Neural cell (in vitro differentiated cells): ENCODE measurements around the gene NOL11. TPM values are rescaled to one million over a fixed set of nuclear protein-coding genes. Genes with fewer than 3 reads are reported as not detected.

ENCODE experiments used
- H2AFZ ChIP-seq: fragments of 200-600, 300-800 bp; sonication (generic), shearing (Covaris generic); 2 replicates; pipeline ENCODE4 v1.6.0; 2014; ENCODE audit warnings: low read depth, mild to moderate bottlenecking, antibody characterized with exemption, low read length, moderate library complexity
- H3F3A ChIP-seq: fragments of 200-600 bp; shearing (Covaris generic); 2 replicates; pipeline ENCODE4 v1.6.1; 2016; ENCODE audit warnings: mild to moderate bottlenecking, moderate library complexity, mixed read lengths, antibody characterized with exemption, low read length; ENCODE audit not compliant: insufficient read depth, poor library complexity, severe bottlenecking
- H3K27ac ChIP-seq: fragments of 200-600, 300-800 bp; sonication (generic), shearing (Covaris generic); 2 replicates; pipeline ENCODE4 v1.5.1; 2014; ENCODE audit warnings: mild to moderate bottlenecking, low read length, moderate library complexity
- H3K27me3 ChIP-seq: fragments of 300-800, 200-600 bp; sonication (generic), shearing (Covaris generic); 2 replicates; pipeline ENCODE4 v1.6.0; 2014; ENCODE audit warnings: mild to moderate bottlenecking, low read depth, low read length, moderate library complexity; ENCODE audit not compliant: insufficient read depth
- H3K36me3 ChIP-seq: fragments of 300-800, 200-600 bp; sonication (generic), shearing (Covaris generic); 2 replicates; pipeline ENCODE4 v1.5.1; 2014; ENCODE audit warnings: mild to moderate bottlenecking, antibody characterized with exemption, low read length, moderate library complexity; ENCODE audit not compliant: insufficient read depth
- H3K4me2 ChIP-seq: fragments of 300-800, 200-600 bp; sonication (generic), shearing (Covaris generic); 2 replicates; pipeline ENCODE4 v1.6.0; 2014; ENCODE audit warnings: mild to moderate bottlenecking, low read length
- H3K4me3 ChIP-seq: fragments of 300-800, 200-600 bp; sonication (generic), shearing (Covaris generic); 2 replicates; pipeline ENCODE4 v1.5.1; 2014; ENCODE audit warnings: mild to moderate bottlenecking, low read length, moderate library complexity
- H3K79me2 ChIP-seq: fragments of 200-600 bp; shearing (Covaris generic); replicated peaks from 2 replicates; pipeline ENCODE4 v1.6.0; 2014; ENCODE audit warnings: mild to moderate bottlenecking, low read length, moderate library complexity; ENCODE audit not compliant: insufficient read depth
- H3K9ac ChIP-seq: fragments of 300-800, 200-600 bp; sonication (generic), shearing (Covaris generic); 2 replicates; pipeline ENCODE4 v1.6.1; 2016; ENCODE audit warnings: mild to moderate bottlenecking, low read length, mixed read lengths
- H3K9me2 ChIP-seq: fragments of 200-600 bp; shearing (Covaris generic); 2 replicates; pipeline ENCODE4 v1.6.1; 2016; ENCODE audit warnings: mild to moderate bottlenecking, low read length, mixed read lengths; ENCODE audit not compliant: insufficient read depth
- H3K9me3 ChIP-seq: fragments of 200-600, 300-800 bp; sonication (generic), shearing (Covaris generic); 2 replicates; pipeline ENCODE4 v1.6.1; 2016; ENCODE audit warnings: mild to moderate bottlenecking, mixed run types, low read length, moderate library complexity, mixed read lengths
- H4K20me1 ChIP-seq: fragments of 200-600 bp; shearing (Covaris generic); 2 replicates; pipeline ENCODE4 v1.6.1; 2016; ENCODE audit warnings: mild to moderate bottlenecking, mixed run types; ENCODE audit not compliant: insufficient read depth
- EP300 ChIP-seq: fragments of 450-650 bp; conservative IDR thresholded peaks from 2 replicates; pipeline ENCODE4 v1.6.1; 2014; ENCODE audit warnings: antibody characterized with exemption, mild to moderate bottlenecking, moderate library complexity; ENCODE audit not compliant: poor library complexity, severe bottlenecking
- EZH2 ChIP-seq: fragments of 200-600, 300-800 bp; shearing (Covaris generic), sonication (generic); IDR thresholded peaks from 2 replicates; pipeline ENCODE4 v1.6.1; 2014; ENCODE audit warnings: antibody characterized with exemption, low read length, borderline replicate concordance, mild to moderate bottlenecking; ENCODE audit not compliant: insufficient read depth, poor library complexity, severe bottlenecking
- MXI1 ChIP-seq: fragments of 450-650 bp; conservative IDR thresholded peaks from 2 replicates; pipeline ENCODE4 v1.6.1; 2014; ENCODE audit warnings: antibody characterized with exemption, mild to moderate bottlenecking; ENCODE audit not compliant: poor library complexity, severe bottlenecking
- POLR2AphosphoS5 ChIP-seq: IDR thresholded peaks from 2 replicates; pipeline ENCODE4 v1.6.1; 2012
- RAD21 ChIP-seq: fragments of 450-650 bp; conservative IDR thresholded peaks from 2 replicates; pipeline ENCODE4 v1.6.1; 2014; ENCODE audit warnings: antibody characterized with exemption, mild to moderate bottlenecking, moderate library complexity
- SMC3 ChIP-seq: fragments of 450-650 bp; conservative IDR thresholded peaks from 2 replicates; pipeline ENCODE4 v1.6.1; 2014; ENCODE audit warnings: antibody characterized with exemption, mild to moderate bottlenecking, moderate library complexity; ENCODE audit not compliant: poor library complexity
- TAF1 ChIP-seq: IDR thresholded peaks from 2 replicates; pipeline ENCODE4 v1.6.1; 2012; ENCODE audit warnings: low read depth
- polyA plus RNA-seq: library from polyadenylated mRNA; depleted of rRNA; stranded (reverse); fragments of >200 nt; gene quantifications from 2 replicates; pipeline ENCODE4 v1.2.3, GENCODE V29; 2014
- TF ChIP-seq, protein P1 (sequence below): IDR thresholded peaks from 2 replicates; pipeline ENCODE4 v1.6.1; 2012; ENCODE audit warnings: borderline replicate concordance
- TF ChIP-seq, protein P2 (sequence below): fragments of 450-650 bp; IDR thresholded peaks from 2 replicates; pipeline ENCODE4 v1.5.1; 2014; ENCODE audit warnings: antibody characterized with exemption, mild to moderate bottlenecking, moderate library complexity; ENCODE audit not compliant: poor library complexity, severe bottlenecking

Gene NOL11
- polyA plus RNA-seq, 1 donor from 2014 or later = 59.7 TPM

GRCh38 chr17:67746704-67747571 lies 29.2 kb downstream of the NOL11 start:
- no peak for TF ChIP-seq EP300
- no peak for TF ChIP-seq RAD21
- no peak for TF ChIP-seq POLR2AphosphoS5
- TF ChIP-seq MXI1 = no peak
- TF ChIP-seq, protein P1, sequence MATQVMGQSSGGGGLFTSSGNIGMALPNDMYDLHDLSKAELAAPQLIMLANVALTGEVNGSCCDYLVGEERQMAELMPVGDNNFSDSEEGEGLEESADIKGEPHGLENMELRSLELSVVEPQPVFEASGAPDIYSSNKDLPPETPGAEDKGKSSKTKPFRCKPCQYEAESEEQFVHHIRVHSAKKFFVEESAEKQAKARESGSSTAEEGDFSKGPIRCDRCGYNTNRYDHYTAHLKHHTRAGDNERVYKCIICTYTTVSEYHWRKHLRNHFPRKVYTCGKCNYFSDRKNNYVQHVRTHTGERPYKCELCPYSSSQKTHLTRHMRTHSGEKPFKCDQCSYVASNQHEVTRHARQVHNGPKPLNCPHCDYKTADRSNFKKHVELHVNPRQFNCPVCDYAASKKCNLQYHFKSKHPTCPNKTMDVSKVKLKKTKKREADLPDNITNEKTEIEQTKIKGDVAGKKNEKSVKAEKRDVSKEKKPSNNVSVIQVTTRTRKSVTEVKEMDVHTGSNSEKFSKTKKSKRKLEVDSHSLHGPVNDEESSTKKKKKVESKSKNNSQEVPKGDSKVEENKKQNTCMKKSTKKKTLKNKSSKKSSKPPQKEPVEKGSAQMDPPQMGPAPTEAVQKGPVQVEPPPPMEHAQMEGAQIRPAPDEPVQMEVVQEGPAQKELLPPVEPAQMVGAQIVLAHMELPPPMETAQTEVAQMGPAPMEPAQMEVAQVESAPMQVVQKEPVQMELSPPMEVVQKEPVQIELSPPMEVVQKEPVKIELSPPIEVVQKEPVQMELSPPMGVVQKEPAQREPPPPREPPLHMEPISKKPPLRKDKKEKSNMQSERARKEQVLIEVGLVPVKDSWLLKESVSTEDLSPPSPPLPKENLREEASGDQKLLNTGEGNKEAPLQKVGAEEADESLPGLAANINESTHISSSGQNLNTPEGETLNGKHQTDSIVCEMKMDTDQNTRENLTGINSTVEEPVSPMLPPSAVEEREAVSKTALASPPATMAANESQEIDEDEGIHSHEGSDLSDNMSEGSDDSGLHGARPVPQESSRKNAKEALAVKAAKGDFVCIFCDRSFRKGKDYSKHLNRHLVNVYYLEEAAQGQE = no peak
- TF ChIP-seq SMC3 = no peak
- TF ChIP-seq, protein P2, sequence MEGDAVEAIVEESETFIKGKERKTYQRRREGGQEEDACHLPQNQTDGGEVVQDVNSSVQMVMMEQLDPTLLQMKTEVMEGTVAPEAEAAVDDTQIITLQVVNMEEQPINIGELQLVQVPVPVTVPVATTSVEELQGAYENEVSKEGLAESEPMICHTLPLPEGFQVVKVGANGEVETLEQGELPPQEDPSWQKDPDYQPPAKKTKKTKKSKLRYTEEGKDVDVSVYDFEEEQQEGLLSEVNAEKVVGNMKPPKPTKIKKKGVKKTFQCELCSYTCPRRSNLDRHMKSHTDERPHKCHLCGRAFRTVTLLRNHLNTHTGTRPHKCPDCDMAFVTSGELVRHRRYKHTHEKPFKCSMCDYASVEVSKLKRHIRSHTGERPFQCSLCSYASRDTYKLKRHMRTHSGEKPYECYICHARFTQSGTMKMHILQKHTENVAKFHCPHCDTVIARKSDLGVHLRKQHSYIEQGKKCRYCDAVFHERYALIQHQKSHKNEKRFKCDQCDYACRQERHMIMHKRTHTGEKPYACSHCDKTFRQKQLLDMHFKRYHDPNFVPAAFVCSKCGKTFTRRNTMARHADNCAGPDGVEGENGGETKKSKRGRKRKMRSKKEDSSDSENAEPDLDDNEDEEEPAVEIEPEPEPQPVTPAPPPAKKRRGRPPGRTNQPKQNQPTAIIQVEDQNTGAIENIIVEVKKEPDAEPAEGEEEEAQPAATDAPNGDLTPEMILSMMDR = no peak
- TF ChIP-seq EZH2 = no peak
- no peak for TF ChIP-seq TAF1
- H3K27me3 ChIP-seq = no peaks in the 10 kb centered on the region
- H3K9me3 ChIP-seq = no peaks in the 10 kb centered on the region
- no peak overlapping the region for H3K4me2 ChIP-seq
- no peak overlapping the region for H3K4me3 ChIP-seq
- no peaks in the 10 kb centered on the region for H3K9me2 ChIP-seq
- no peaks in the 10 kb centered on the region for H3K36me3 ChIP-seq
- no peaks in the 10 kb centered on the region for H3K79me2 ChIP-seq
- H3K9ac ChIP-seq = no peak overlapping the region
- H4K20me1 ChIP-seq = no peaks in the 10 kb centered on the region
- no peak overlapping the region for H2AFZ ChIP-seq
- H3K27ac ChIP-seq = no peak overlapping the region
- H3F3A ChIP-seq = no peaks in the 10 kb centered on the region

- no peaks in the 10 kb centered on the region for H3K79me2 ChIP-seq
- no peaks in the 10 kb centered on the region for H3K9me2 ChIP-seq
- H3K36me3 ChIP-seq = no peaks in the 10 kb centered on the region
- no peaks in the 10 kb centered on the region for H4K20me1 ChIP-seq
- no peaks in the 10 kb centered on the region for H3K27me3 ChIP-seq
- no peaks in the 10 kb centered on the region for H3F3A ChIP-seq
- no peak overlapping the region for H3K4me3 ChIP-seq
- H2AFZ ChIP-seq = no peak overlapping the region
- no peaks in the 10 kb centered on the region for H3K9me3 ChIP-seq
- no peak overlapping the region for H3K27ac ChIP-seq
- TF ChIP-seq, protein P1 = no peak
- TF ChIP-seq SMC3 = no peak
- TF ChIP-seq, protein P2 = no peak
- no peak for TF ChIP-seq EZH2
- TF ChIP-seq POLR2AphosphoS5 = no peak
- TF ChIP-seq MXI1 = no peak
- TF ChIP-seq TAF1 = no peak
- no peak for TF ChIP-seq RAD21
- no peak overlapping the region for H3K4me2 ChIP-seq
- H3K9ac ChIP-seq = no peak overlapping the region
These were observed 30.0 kb downstream of the NOL11 start for GRCh38 chr17:67747681-67748235.
